GM12878 (cell line): ENCODE measurements around the gene SUOX. TPM values are rescaled to one million over a fixed set of nuclear protein-coding genes. Genes with fewer than 3 reads are reported as not detected.

Experiments used
- ATAC-seq: fragments of 200-7000 bp; cut with Tn5 transposase; 3 replicates; pipeline ENCODE4 v1.9.1; 2020; ENCODE audit warnings: mild to moderate bottlenecking, moderate library complexity
- BruUV-seq: library from RNA; stranded (reverse); fragments of 400-500 nt; replicated peaks from 2 replicates; lab custom pipeline; 2021; lab: Mats Ljungman, UMichigan
- CTCF ChIA-PET: fragments of 300-600 bp; sonication (Branson Sonifier 250); formaldehyde crosslinking; extraction: SDS; loops from one replicate; lab custom pipeline; 2021; ENCODE audit warnings: inconsistent platforms; lab: Yijun Ruan, JAX
- POLR2A ChIA-PET: fragments of 350-600 bp; formaldehyde crosslinking; extraction: SDS; loops from one replicate; lab custom pipeline; 2021; ENCODE audit warnings: inconsistent platforms; lab: Charles Lee
- RAD21 ChIA-PET: fragments of 300-600 bp; sonication (Branson Sonifier 250); formaldehyde crosslinking; loops from one replicate; lab custom pipeline; 2023; ENCODE audit warnings: antibody characterized with exemption; ENCODE audit not compliant: unreplicated experiment; lab: Charles Lee
- SMC1A ChIA-PET: fragments of 300-600 bp; sonication (Branson Sonifier 250); formaldehyde crosslinking; loops from one replicate; lab custom pipeline; 2023; ENCODE audit not compliant: unreplicated experiment, uncharacterized antibody; lab: Charles Lee
- DNase-seq: peaks from one replicate; pipeline ENCODE4 v3.0.0-alpha.2; 2011; ENCODE audit warnings: low read depth, low spot score
- FAIRE-seq: peaks from 3 replicates; lab custom pipeline; 2011; peaks lifted over from hg19 to GRCh38; lab: Jason Lieb, UNC
- H2AFZ ChIP-seq: 2 replicates; pipeline ENCODE4 v1.6.0; 2011; ENCODE audit warnings: low read depth, low read length, control low read depth; ENCODE audit not compliant: control insufficient read depth
- H3K27ac ChIP-seq: 2 replicates; pipeline ENCODE4 v1.5.1; 2011; ENCODE audit warnings: control low read depth; ENCODE audit not compliant: control insufficient read depth, insufficient read depth
- H3K27me3 ChIP-seq, 2 experiments: replicated peaks in 1 of 2; 2 replicates each; pipeline versions ENCODE4 v1.6.0 to v1.6.1; 2011; ENCODE audit warnings: low read length in 1 of 2; ENCODE audit not compliant: control insufficient read depth in 2 of 2, insufficient read depth in 2 of 2
- H3K36me3 ChIP-seq, 2 experiments: 2 replicates each; pipeline ENCODE4 v1.5.1; 2011; ENCODE audit warnings: low read length in 1 of 2; ENCODE audit not compliant: control insufficient read depth in 2 of 2, insufficient read depth in 2 of 2
- H3K4me1 ChIP-seq: 2 replicates; pipeline ENCODE4 v1.6.1; 2011; ENCODE audit warnings: mild to moderate bottlenecking, low read length, moderate library complexity, mixed read lengths; ENCODE audit not compliant: control insufficient read depth, insufficient read depth
- H3K4me2 ChIP-seq: 2 replicates; pipeline ENCODE4 v1.6.0; 2011; ENCODE audit warnings: control low read depth; ENCODE audit not compliant: control insufficient read depth, insufficient read depth
- H3K4me3 ChIP-seq: fragments of 200-600 bp; sonication (generic); 2 replicates; pipeline ENCODE4 v1.5.1; 2016
- H3K79me2 ChIP-seq: 2 replicates; pipeline ENCODE4 v1.6.0; 2011; ENCODE audit warnings: low read length; ENCODE audit not compliant: control insufficient read depth, insufficient read depth
- H3K9ac ChIP-seq: 2 replicates; pipeline ENCODE4 v1.8.0; 2011; ENCODE audit warnings: low read length, control low read depth, mixed read lengths; ENCODE audit not compliant: control insufficient read depth, insufficient read depth
- H3K9me3 ChIP-seq: replicated peaks from 3 replicates; pipeline ENCODE4 v1.5.1; 2011; ENCODE audit warnings: mild to moderate bottlenecking, low read length; ENCODE audit not compliant: control insufficient read depth, insufficient read depth
- H4K20me1 ChIP-seq: 2 replicates; pipeline ENCODE4 v1.6.0; 2011; ENCODE audit not compliant: control insufficient read depth, insufficient read depth
- CBX3 ChIP-seq: fragments of 200-600 bp; sonication (generic); IDR thresholded peaks from 2 replicates; pipeline ENCODE4 v1.6.1; 2016; ENCODE audit warnings: low read depth, borderline replicate concordance
- POLR2A ChIP-seq: IDR thresholded peaks from 2 replicates; pipeline ENCODE4 v1.6.1; 2011; ENCODE audit warnings: low read depth, mild to moderate bottlenecking, low read length
- RAD21 ChIP-seq: IDR thresholded peaks from 2 replicates; pipeline ENCODE4 v1.6.1; 2011; ENCODE audit warnings: mild to moderate bottlenecking, low read depth, low read length, moderate library complexity; ENCODE audit not compliant: insufficient read depth
- TCF3 ChIP-seq: IDR thresholded peaks from 2 replicates; pipeline ENCODE4 v1.6.1; 2012; ENCODE audit warnings: low read depth, mild to moderate bottlenecking, low read length, borderline replicate concordance; ENCODE audit not compliant: insufficient read depth
- WGBS: methylation state at CpG from one replicate; pipeline ENCODE4 v1.1.6; 2016; ENCODE audit warnings: low lambda C conversion rate; ENCODE audit not compliant: insufficient replicate concordance, insufficient coverage; ENCODE audit errors: missing lambda C conversion rate; 5-methylcytosine and 5-hydroxymethylcytosine counted together
- in situ Hi-C: fragments of 300-500 bp; cut with MboI; formaldehyde crosslinking; loops from 9 replicates; pipeline ENCODE4 v1.14.3; 2018; ENCODE audit warnings: mixed read lengths
- intact Hi-C: fragments of 100-400 bp; cut with micrococcal nuclease; formaldehyde crosslinking; loops from one replicate; pipeline ENCODE4 v1.14.2; 2022; ENCODE audit not compliant: unreplicated experiment
- polyA plus RNA-seq, 11 experiments: library from polyadenylated mRNA; depleted of rRNA in 4 of 11; unstranded in 6 of 11; stranded (reverse) in 5 of 11; fragments of >200 nt; fragmentation: Nextera tagmentation in 4 of 11; fragmentation: Illumina TruSeq in 1 of 11; extraction: Ambion mirVana in 4 of 11; extraction: Trizol in 1 of 11; gene quantifications; 1 replicate in 1 of 11; 2 replicates in 10 of 11; pipeline versions ENCODE4 v1.2.1 to v1.2.3, GENCODE V29; 2011 to 2016; ENCODE audit warnings: inconsistent platforms in 2 of 11, missing spikeins in 2 of 11, low read depth in 1 of 11
- total RNA-seq, 4 experiments: library from RNA; depleted of rRNA in 3 of 4; stranded (reverse); fragments of >200 nt in 3 of 4; fragmentation: Illumina TruSeq in 1 of 4; extraction: Trizol in 1 of 4; gene quantifications; 2 replicates each; pipeline versions ENCODE4 v1.2.1 to v1.2.3, GENCODE V29; 2013 to 2021
- TF ChIP-seq, protein P1 (sequence below), 3 experiments: IDR thresholded peaks in 2 of 3; conservative IDR thresholded peaks in 1 of 3; 2 replicates each; pipeline ENCODE4 v1.5.1; 2011; ENCODE audit warnings: low read depth in 3 of 3, low read length in 3 of 3, mild to moderate bottlenecking in 3 of 3, control low read depth in 2 of 3, moderate library complexity in 2 of 3, inconsistent platforms in 1 of 3, mixed read lengths in 1 of 3; ENCODE audit not compliant: control insufficient read depth in 2 of 3, insufficient read depth in 1 of 3; ENCODE audit errors: extremely low read depth in 1 of 3

The SUOX gene
- total and polyA plus RNA-seq, 10 of the 15 experiments (the other 5 are each of a cell fraction or from before 2014, with no cell fraction given), result 5.1 to 18.8 (median 13.4) TPM

DNA sequence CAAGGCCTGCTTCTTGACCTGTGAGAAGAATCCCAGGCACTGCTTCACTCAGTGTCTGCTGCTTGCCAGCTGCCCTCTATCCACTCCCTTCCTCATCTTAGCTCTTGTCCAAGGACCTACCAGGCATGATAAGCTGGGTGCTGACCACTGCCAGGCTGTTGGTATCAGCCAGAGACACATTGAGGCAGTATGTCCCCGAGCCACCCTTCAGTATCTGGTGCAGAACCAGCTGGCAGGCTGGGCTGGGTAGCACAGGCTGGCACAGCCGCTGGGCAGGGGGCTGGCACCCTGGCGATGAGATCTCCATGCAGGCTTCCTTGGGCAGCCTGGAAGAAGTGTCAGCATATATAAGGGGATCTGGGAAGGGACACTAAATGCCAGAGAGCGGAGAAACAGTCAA is 41.7 kb upstream of the SUOX start:
- SMC1A ChIA-PET, result interaction anchor here (0.6 to 1.4 kb wide), 4 partner anchors 13 to 406 kb away, joined by 3 to 5 read pairs (median 3); no protein-coding TSS in a partner anchor
- intact Hi-C loops, result no loop called here
- CTCF ChIA-PET, result interaction anchor here (0.6 to 1.6 kb wide), 5 partner anchors 11 to 85 kb away, joined by 3 to 5 read pairs (median 4); no protein-coding TSS in a partner anchor
- POLR2A ChIA-PET, result interaction anchor here (1.7 kb wide), 1 partner anchor 19 kb away, joined by 8 read pairs; the partner anchor contains the start of gene RAB5B
- Histone ChIP-seq H3K36me3 (peaks cover 3 to 9% of the 10 kb centered on the region in 2 experiments; a peak in 3 of 4 replicates), H3K27me3 (no peaks in the 10 kb centered on the region), H3K4me3 (no peak overlapping the region), H3K79me2 (no peaks in the 10 kb centered on the region), H3K9ac (no peak overlapping the region), H3K4me1 (no peaks in the 10 kb centered on the region), H3K4me2 (no peak overlapping the region), H2AFZ (no peak overlapping the region), H3K27ac (no peak overlapping the region), H3K9me3 (no peaks in the 10 kb centered on the region), H4K20me1 (no peaks in the 10 kb centered on the region)
- FAIRE-seq (no peak), DNase-seq (no peak), ATAC-seq (0 out of 3 replicates have a peak, but pooled peaks have one; percentile 14)
- WGBS, result 73% methylated on average over 4 of the region's 4 CpGs
- BruUV-seq, result no TSS peak
- RAD21 ChIA-PET, result no interaction called here
- TF ChIP-seq CBX3 (no peak), POLR2A (peak; percentile 51)
- in situ Hi-C loops, result no loop called here

DNA sequence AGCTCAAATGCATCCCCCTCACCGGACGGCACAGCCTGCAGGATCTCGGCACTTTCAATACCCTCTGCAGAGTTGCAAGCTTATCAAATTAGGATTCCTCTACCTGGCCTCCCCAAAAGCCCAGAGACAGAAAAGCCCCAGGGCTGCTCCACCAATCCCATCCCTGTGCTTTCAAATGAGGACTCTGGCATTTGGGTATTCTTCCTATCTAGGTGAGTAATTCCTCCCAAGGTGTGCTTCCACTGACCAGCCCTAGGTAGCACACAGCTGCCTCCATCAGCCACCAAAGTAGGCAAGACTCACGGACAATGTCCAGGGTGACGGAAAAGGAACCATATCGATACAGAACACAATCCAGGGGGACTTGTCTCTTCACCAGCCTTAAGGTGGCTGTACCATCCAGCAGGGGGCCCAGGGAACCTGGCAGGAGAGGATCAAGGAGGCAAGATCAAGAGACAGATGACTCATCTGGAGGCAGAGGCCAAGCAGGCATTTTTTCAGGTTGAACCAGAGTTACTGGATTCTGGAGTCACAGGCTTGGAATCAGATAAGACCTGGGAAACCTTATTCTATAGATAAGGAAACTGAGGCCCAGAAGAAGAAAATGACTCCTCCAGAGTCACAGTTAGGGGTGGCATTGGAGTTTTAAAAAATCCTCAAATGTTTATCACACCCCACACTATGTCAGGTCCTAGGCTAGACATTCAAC is 41.1 kb upstream of the SUOX start:
- 0 out of 2 replicates have a peak, but pooled peaks have one; percentile 1 for TF ChIP-seq RAD21
- TF ChIP-seq, protein P1, sequence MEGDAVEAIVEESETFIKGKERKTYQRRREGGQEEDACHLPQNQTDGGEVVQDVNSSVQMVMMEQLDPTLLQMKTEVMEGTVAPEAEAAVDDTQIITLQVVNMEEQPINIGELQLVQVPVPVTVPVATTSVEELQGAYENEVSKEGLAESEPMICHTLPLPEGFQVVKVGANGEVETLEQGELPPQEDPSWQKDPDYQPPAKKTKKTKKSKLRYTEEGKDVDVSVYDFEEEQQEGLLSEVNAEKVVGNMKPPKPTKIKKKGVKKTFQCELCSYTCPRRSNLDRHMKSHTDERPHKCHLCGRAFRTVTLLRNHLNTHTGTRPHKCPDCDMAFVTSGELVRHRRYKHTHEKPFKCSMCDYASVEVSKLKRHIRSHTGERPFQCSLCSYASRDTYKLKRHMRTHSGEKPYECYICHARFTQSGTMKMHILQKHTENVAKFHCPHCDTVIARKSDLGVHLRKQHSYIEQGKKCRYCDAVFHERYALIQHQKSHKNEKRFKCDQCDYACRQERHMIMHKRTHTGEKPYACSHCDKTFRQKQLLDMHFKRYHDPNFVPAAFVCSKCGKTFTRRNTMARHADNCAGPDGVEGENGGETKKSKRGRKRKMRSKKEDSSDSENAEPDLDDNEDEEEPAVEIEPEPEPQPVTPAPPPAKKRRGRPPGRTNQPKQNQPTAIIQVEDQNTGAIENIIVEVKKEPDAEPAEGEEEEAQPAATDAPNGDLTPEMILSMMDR (IDR thresholded peaks at IDR 0.05 in 2 of 3, conservative IDR thresholded peaks at IDR 0.05 in 1 of 3; ENCODE audit: control insufficient read depth in 2 of 3, extremely low read depth in 1 of 3, insufficient read depth in 1 of 3, low read depth in 3 of 3, low read length in 3 of 3), result peak; percentile 26 to 42 (median 29); a peak in 4 of 6 replicates
- no peak for TF ChIP-seq TCF3
- no peaks in the 10 kb centered on the region for H3K4me1 ChIP-seq
- FAIRE-seq (no peak), DNase-seq (no peak), ATAC-seq (peak; percentile 82)
- POLR2A ChIA-PET, result interaction anchor here (1.7 kb wide), 1 partner anchor 18 kb away, joined by 8 read pairs; the partner anchor contains the start of gene RAB5B
- intact Hi-C loops (no loop called here), in situ Hi-C loops (no loop called here)
- no peak overlapping the region for H3K27ac ChIP-seq
- RAD21 ChIA-PET, result no interaction called here
- no peak overlapping the region for H2AFZ ChIP-seq
- H3K4me2 ChIP-seq, result no peak overlapping the region
- H3K36me3 ChIP-seq, result peaks cover 3 to 9% of the 10 kb centered on the region in 2 experiments; a peak in 3 of 4 replicates
- SMC1A ChIA-PET, result interaction anchor here (0.9 to 1.4 kb wide), 4 partner anchors 12 to 40 kb away, joined by 3 to 5 read pairs (median 3); no protein-coding TSS in a partner anchor
- H4K20me1 ChIP-seq, result no peaks in the 10 kb centered on the region
- CTCF ChIA-PET, result interaction anchor here (0.6 to 1.6 kb wide), 7 partner anchors 11 to 143 kb away, joined by 3 to 5 read pairs (median 4); no protein-coding TSS in a partner anchor
- no peaks in the 10 kb centered on the region for H3K9me3 ChIP-seq
- no peak overlapping the region for H3K9ac ChIP-seq
- no peaks in the 10 kb centered on the region for H3K79me2 ChIP-seq
- no TSS peak for BruUV-seq
- WGBS, result 97% methylated on average over 6 of the region's 6 CpGs
- no peak overlapping the region for H3K4me3 ChIP-seq
- no peaks in the 10 kb centered on the region for H3K27me3 ChIP-seq
